Measurements from ENCODE around the gene PADI1.

- TF ChIP-seq CTCF (IDR thresholded peaks at IDR 0.05): no peak
- no peak for TF ChIP-seq POLR2AphosphoS5 (IDR thresholded peaks at IDR 0.05)
- no peak for TF ChIP-seq POLR2A (IDR thresholded peaks at IDR 0.05)
Measured at GRCh38 chr1:17265162-17265561, 60.2 kb downstream of the PADI1 start.
